ENCODE data around the gene PPP1R3G. TPM values are rescaled to one million over a fixed set of nuclear protein-coding genes. Genes with fewer than 3 reads are reported as not detected.

Gene PPP1R3G
- total and polyA plus RNA-seq, 2 of the 13 experiments (the other 11 are each of a cell fraction or from before 2014, with no cell fraction given): 1.2 to 1.3 TPM

DNA sequence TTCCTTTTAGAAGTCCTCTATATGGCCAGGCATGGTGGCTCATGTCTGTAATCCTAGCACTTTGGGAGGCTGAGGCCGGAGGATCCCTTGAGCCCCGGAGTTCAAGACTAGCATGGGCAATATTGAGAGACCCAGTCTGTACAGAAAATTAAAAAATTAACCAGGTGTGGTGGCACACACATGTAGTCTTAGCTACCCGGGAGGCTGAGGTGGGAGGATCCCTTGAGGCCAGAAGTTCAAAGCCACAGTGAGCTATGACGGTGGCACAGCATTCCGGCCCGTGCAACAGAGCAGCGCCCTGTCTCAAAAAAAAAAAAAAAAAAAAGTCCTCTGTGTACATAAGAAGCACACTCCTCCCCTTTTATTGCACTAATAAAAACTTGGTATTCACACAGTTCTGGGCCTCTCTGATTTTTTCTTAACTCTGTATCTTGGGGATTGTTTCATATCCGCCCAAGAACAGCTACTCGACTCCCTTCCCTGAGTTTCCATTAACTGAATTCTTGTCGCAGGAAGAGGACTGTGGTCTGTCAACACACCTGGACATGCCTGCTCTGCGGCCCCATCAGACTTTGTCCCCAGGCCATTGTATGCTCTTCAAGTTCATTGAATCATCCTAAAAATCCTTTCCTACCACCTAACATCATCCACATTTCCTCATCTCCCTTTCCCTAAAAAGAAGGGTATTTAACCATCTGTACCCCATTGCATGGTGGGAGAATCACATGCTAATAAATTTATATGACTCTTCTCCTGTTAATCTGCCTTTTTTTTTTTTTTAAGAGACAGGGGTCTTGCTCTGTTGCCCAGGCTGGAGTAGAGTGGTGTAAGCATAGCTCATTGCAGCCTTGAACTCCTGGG lies 25.9 kb upstream of the PPP1R3G start (continued):
- TF ChIP-seq, protein P1, sequence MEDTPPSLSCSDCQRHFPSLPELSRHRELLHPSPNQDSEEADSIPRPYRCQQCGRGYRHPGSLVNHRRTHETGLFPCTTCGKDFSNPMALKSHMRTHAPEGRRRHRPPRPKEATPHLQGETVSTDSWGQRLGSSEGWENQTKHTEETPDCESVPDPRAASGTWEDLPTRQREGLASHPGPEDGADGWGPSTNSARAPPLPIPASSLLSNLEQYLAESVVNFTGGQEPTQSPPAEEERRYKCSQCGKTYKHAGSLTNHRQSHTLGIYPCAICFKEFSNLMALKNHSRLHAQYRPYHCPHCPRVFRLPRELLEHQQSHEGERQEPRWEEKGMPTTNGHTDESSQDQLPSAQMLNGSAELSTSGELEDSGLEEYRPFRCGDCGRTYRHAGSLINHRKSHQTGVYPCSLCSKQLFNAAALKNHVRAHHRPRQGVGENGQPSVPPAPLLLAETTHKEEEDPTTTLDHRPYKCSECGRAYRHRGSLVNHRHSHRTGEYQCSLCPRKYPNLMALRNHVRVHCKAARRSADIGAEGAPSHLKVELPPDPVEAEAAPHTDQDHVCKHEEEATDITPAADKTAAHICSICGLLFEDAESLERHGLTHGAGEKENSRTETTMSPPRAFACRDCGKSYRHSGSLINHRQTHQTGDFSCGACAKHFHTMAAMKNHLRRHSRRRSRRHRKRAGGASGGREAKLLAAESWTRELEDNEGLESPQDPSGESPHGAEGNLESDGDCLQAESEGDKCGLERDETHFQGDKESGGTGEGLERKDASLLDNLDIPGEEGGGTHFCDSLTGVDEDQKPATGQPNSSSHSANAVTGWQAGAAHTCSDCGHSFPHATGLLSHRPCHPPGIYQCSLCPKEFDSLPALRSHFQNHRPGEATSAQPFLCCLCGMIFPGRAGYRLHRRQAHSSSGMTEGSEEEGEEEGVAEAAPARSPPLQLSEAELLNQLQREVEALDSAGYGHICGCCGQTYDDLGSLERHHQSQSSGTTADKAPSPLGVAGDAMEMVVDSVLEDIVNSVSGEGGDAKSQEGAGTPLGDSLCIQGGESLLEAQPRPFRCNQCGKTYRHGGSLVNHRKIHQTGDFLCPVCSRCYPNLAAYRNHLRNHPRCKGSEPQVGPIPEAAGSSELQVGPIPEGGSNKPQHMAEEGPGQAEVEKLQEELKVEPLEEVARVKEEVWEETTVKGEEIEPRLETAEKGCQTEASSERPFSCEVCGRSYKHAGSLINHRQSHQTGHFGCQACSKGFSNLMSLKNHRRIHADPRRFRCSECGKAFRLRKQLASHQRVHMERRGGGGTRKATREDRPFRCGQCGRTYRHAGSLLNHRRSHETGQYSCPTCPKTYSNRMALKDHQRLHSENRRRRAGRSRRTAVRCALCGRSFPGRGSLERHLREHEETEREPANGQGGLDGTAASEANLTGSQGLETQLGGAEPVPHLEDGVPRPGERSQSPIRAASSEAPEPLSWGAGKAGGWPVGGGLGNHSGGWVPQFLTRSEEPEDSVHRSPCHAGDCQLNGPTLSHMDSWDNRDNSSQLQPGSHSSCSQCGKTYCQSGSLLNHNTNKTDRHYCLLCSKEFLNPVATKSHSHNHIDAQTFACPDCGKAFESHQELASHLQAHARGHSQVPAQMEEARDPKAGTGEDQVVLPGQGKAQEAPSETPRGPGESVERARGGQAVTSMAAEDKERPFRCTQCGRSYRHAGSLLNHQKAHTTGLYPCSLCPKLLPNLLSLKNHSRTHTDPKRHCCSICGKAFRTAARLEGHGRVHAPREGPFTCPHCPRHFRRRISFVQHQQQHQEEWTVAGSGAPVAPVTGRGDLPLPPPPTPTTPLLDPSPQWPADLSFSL (CRISPR knock-in tag; IDR thresholded peaks at IDR 0.05): no peak
- TF ChIP-seq, protein P2, sequence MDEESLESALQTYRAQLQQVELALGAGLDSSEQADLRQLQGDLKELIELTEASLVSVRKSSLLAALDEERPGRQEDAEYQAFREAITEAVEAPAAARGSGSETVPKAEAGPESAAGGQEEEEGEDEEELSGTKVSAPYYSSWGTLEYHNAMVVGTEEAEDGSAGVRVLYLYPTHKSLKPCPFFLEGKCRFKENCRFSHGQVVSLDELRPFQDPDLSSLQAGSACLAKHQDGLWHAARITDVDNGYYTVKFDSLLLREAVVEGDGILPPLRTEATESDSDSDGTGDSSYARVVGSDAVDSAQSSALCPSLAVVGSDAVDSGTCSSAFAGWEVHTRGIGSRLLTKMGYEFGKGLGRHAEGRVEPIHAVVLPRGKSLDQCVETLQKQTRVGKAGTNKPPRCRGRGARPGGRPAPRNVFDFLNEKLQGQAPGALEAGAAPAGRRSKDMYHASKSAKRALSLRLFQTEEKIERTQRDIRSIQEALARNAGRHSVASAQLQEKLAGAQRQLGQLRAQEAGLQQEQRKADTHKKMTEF (CRISPR knock-in tag; IDR thresholded peaks at IDR 0.05): peak; percentile 88
- TF ChIP-seq KLF9 (CRISPR knock-in tag; IDR thresholded peaks at IDR 0.05; ENCODE audit: low read depth) (no peak), KLF12 (CRISPR knock-in tag; IDR thresholded peaks at IDR 0.05; ENCODE audit: borderline replicate concordance) (0 out of 2 replicates have a peak, but pooled peaks have one; percentile 36), KLF16 (CRISPR knock-in tag; IDR thresholded peaks at IDR 0.05) (0 out of 4 replicates have a peak, but pooled peaks of 1 of the 2 experiments have one; percentile 50), MEIS1 (CRISPR knock-in tag; IDR thresholded peaks at IDR 0.05; ENCODE audit: borderline replicate concordance) (no peak), ZNF33B (CRISPR knock-in tag; IDR thresholded peaks at IDR 0.05) (no peak), ZSCAN22 (CRISPR knock-in tag; IDR thresholded peaks at IDR 0.05) (no peak), SOX6 (IDR thresholded peaks at IDR 0.05) (no peak), SOX6 (CRISPR knock-in tag; IDR thresholded peaks at IDR 0.05) (peak; percentile 95), ZNF343 (CRISPR knock-in tag; IDR thresholded peaks at IDR 0.05) (no peak), BRD4 (CRISPR knock-in tag; IDR thresholded peaks at IDR 0.05) (no peak), ZSCAN12 (CRISPR knock-in tag; IDR thresholded peaks at IDR 0.05) (no peak), HMGA1 (CRISPR knock-in tag; conservative IDR thresholded peaks at IDR 0.05) (no peak)
- TF ChIP-seq, protein P3, sequence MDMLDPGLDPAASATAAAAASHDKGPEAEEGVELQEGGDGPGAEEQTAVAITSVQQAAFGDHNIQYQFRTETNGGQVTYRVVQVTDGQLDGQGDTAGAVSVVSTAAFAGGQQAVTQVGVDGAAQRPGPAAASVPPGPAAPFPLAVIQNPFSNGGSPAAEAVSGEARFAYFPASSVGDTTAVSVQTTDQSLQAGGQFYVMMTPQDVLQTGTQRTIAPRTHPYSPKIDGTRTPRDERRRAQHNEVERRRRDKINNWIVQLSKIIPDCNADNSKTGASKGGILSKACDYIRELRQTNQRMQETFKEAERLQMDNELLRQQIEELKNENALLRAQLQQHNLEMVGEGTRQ (IDR thresholded peaks at IDR 0.05; ENCODE audit: low read depth, low read length): no peak
- TF ChIP-seq, protein P3 (CRISPR knock-in tag; IDR thresholded peaks at IDR 0.05; ENCODE audit: borderline replicate concordance): no peak
- TF ChIP-seq, protein P4, sequence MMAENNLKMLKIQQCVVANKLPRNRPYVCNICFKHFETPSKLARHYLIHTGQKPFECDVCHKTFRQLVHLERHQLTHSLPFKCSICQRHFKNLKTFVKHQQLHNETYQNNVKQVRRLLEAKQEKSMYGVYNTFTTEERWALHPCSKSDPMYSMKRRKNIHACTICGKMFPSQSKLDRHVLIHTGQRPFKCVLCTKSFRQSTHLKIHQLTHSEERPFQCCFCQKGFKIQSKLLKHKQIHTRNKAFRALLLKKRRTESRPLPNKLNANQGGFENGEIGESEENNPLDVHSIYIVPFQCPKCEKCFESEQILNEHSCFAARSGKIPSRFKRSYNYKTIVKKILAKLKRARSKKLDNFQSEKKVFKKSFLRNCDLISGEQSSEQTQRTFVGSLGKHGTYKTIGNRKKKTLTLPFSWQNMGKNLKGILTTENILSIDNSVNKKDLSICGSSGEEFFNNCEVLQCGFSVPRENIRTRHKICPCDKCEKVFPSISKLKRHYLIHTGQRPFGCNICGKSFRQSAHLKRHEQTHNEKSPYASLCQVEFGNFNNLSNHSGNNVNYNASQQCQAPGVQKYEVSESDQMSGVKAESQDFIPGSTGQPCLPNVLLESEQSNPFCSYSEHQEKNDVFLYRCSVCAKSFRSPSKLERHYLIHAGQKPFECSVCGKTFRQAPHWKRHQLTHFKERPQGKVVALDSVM (CRISPR knock-in tag; IDR thresholded peaks at IDR 0.05): peak; percentile 97
